Upper lobe of left lung (tissue), 6 donors: Measurements from ENCODE around the gene TSPAN31. TPM values are rescaled to one million over a fixed set of nuclear protein-coding genes. Genes with fewer than 3 reads are reported as not detected.

Source experiments
- ATAC-seq, 2 donors: fragments of 200-7000 bp; cut with Tn5 transposase; one replicate each; pipeline ENCODE4 v1.9.1; 2022; ENCODE audit warnings: mild to moderate bottlenecking in 2 of 2, moderate library complexity in 2 of 2; ENCODE audit not compliant: low FRiP score in 2 of 2
- DNase-seq, 2 donors: peaks; one replicate each; pipeline ENCODE4 v3.0.0-alpha.2; 2019 to 2020
- H3K27ac ChIP-seq, 4 donors: fragments of 200-600 bp; sonication (generic); one replicate each; pipeline ENCODE4 v1.5.1; 2016 to 2019
- H3K27me3 ChIP-seq, 4 donors: fragments of 200-600 bp; sonication (generic); one replicate each; pipeline ENCODE4 v1.5.1; 2017 to 2019
- H3K36me3 ChIP-seq, 4 donors: fragments of 200-600 bp; sonication (generic); one replicate each; pipeline ENCODE4 v1.5.1; 2016 to 2019
- H3K4me1 ChIP-seq, 4 donors: fragments of 200-600 bp; sonication (generic); one replicate each; pipeline ENCODE4 v1.5.1; 2018 to 2019
- H3K4me3 ChIP-seq, 4 donors: fragments of 200-600 bp; sonication (generic); one replicate each; pipeline ENCODE4 v1.5.1; 2017 to 2019; ENCODE audit warnings: mild to moderate bottlenecking in 2 of 4, moderate library complexity in 1 of 4
- H3K9me3 ChIP-seq, 4 donors: fragments of 200-600 bp; sonication (generic); one replicate each; pipeline ENCODE4 v1.5.1; 2018 to 2019
- CTCF ChIP-seq, 6 experiments: fragments of 450-650 bp in 4 of 6; fragments of 200-600 bp in 2 of 6; sonication (generic) in 2 of 6; IDR thresholded peaks; one replicate each; pipeline ENCODE4 v1.5.1; 2016 to 2019; ENCODE audit warnings: antibody characterized with exemption in 6 of 6
- EP300 ChIP-seq, 4 donors: sonication (generic); formaldehyde crosslinking; IDR thresholded peaks; one replicate each; pipeline ENCODE4 v1.5.1; 2017; ENCODE audit warnings: antibody characterized with exemption in 4 of 4, control low read depth in 2 of 4
- POLR2A ChIP-seq, 4 donors: fragments of 450-650 bp; IDR thresholded peaks; one replicate each; pipeline ENCODE4 v1.5.1; 2016 to 2017; ENCODE audit warnings: antibody characterized with exemption in 4 of 4, mild to moderate bottlenecking in 2 of 4
- POLR2AphosphoS5 ChIP-seq, 2 donors: sonication (generic); formaldehyde crosslinking; IDR thresholded peaks; one replicate each; pipeline ENCODE4 v1.5.1; 2017; ENCODE audit warnings: antibody characterized with exemption in 2 of 2
- WGBS, 2 donors: methylation state at CpG; one replicate each; pipeline ENCODE4 v1.1.5; 2017 to 2018; 5-methylcytosine and 5-hydroxymethylcytosine counted together
- total RNA-seq, 6 donors: library from RNA; depleted of rRNA in 4 of 6; stranded (reverse); fragments of >200 nt in 4 of 6; gene quantifications; one replicate each; pipeline versions ENCODE4 v1.1.0 to v1.2.1, GENCODE V29; 2016 to 2021
- donor health status: DM: no; HTN: no; CAD: no; lungs with moderate emphysema.
- donor health status: DM: no; HTN: yes; CAD: no; lungs with severe emphysema.

The TSPAN31 gene
- total RNA-seq, 6 donors from 2014 or later: 16.8 to 54.6 (median 37.3) TPM

GRCh38 chr12:57715786-57716185 lies 29.1 kb upstream of the TSPAN31 start:
- no peak overlapping the region for H3K27ac ChIP-seq
- DNase-seq (no peak), ATAC-seq (no peak)
- peaks cover 33 to 93% (median 56%) of the 10 kb centered on the region in 4 donors for H3K36me3 ChIP-seq
- 97% methylated on average over 12 of the region's 12 CpGs for WGBS, 2 donors
- no peaks in the 10 kb centered on the region for H3K9me3 ChIP-seq
- H3K4me3 ChIP-seq: no peak overlapping the region
- no peak for TF ChIP-seq CTCF (IDR thresholded peaks at IDR 0.05)
- TF ChIP-seq EP300 (IDR thresholded peaks at IDR 0.05): no peak
- no peak for TF ChIP-seq POLR2A (IDR thresholded peaks at IDR 0.05)
- no peak for TF ChIP-seq POLR2AphosphoS5 (IDR thresholded peaks at IDR 0.05)
- no peaks in the 10 kb centered on the region for H3K27me3 ChIP-seq
- no peaks in the 10 kb centered on the region for H3K4me1 ChIP-seq

DNA sequence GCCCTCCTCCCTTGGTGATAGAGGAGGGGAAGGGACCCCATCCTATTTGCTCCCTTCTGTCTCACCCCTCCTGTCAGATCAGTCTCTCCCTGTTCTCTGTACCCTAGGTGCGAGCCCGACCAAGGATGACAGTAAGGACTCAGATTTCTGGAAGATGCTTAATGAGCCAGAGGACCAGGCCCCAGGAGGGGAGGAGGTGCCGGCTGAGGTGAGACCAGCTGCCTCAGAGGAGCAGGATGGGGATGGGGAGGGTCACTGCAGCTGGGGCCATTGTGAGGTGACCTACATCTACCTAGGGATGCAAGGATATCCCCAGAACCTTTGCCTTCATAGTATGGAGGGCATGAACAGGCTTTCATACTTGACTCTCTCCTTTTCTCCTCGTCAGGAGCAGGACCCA lies 28.5 kb upstream of the TSPAN31 start:
- no peaks in the 10 kb centered on the region for H3K27me3 ChIP-seq
- H3K9me3 ChIP-seq: no peaks in the 10 kb centered on the region
- H3K36me3 ChIP-seq: peaks cover 33 to 98% (median 61%) of the 10 kb centered on the region in 4 donors
- ATAC-seq: no peak
- 96 to 100% methylated on average over 1 to 4 of the region's 4 CpGs for WGBS, 2 donors
- H3K4me3 ChIP-seq: no peak overlapping the region
- H3K27ac ChIP-seq: no peak overlapping the region
- no peaks in the 10 kb centered on the region for H3K4me1 ChIP-seq
- no peak for TF ChIP-seq EP300 (IDR thresholded peaks at IDR 0.05)
- TF ChIP-seq POLR2A (IDR thresholded peaks at IDR 0.05): no peak
- no peak for TF ChIP-seq POLR2AphosphoS5 (IDR thresholded peaks at IDR 0.05)
- no peak for TF ChIP-seq CTCF (IDR thresholded peaks at IDR 0.05)
- DNase-seq: no peak

- Histone ChIP-seq H3K4me3 (no peak overlapping the region), H3K36me3 (peaks cover 33 to 100% (median 65%) of the 10 kb centered on the region in 4 donors), H3K4me1 (no peaks in the 10 kb centered on the region), H3K27me3 (no peaks in the 10 kb centered on the region), H3K27ac (no peak overlapping the region), H3K9me3 (no peaks in the 10 kb centered on the region)
- 95 to 97% methylated on average over 5 of the region's 5 CpGs for WGBS, 2 donors
- TF ChIP-seq POLR2AphosphoS5 (IDR thresholded peaks at IDR 0.05) (no peak), CTCF (IDR thresholded peaks at IDR 0.05) (no peak), POLR2A (IDR thresholded peaks at IDR 0.05) (no peak), EP300 (IDR thresholded peaks at IDR 0.05) (no peak)
- no peak for DNase-seq
- ATAC-seq: no peak
These were observed 27.7 kb upstream of the TSPAN31 start for GRCh38 chr12:57717131-57717530.

- TF ChIP-seq EP300 (IDR thresholded peaks at IDR 0.05) (no peak), CTCF (IDR thresholded peaks at IDR 0.05) (no peak), POLR2A (IDR thresholded peaks at IDR 0.05) (no peak), POLR2AphosphoS5 (IDR thresholded peaks at IDR 0.05) (no peak)
- no peaks in the 10 kb centered on the region for H3K27me3 ChIP-seq
- H3K27ac ChIP-seq: no peak overlapping the region
- no peak overlapping the region for H3K4me3 ChIP-seq
- 94 to 96% methylated on average over 22 of the region's 22 CpGs for WGBS, 2 donors
- no peaks in the 10 kb centered on the region for H3K4me1 ChIP-seq
- no peak for DNase-seq
- ATAC-seq: no peak
- H3K9me3 ChIP-seq: no peaks in the 10 kb centered on the region
- peaks cover 33 to 92% (median 65%) of the 10 kb centered on the region in 4 donors for H3K36me3 ChIP-seq
These were observed 26.8 kb upstream of the TSPAN31 start for GRCh38 chr12:57717846-57718640.
